Gastroesophageal sphincter (tissue), 3 donors: ENCODE data around the gene SH2D7.

Experiments
- POLR2AphosphoS5 ChIP-seq: sonication (generic); formaldehyde crosslinking; IDR thresholded peaks from one replicate; pipeline ENCODE4 v1.6.1; 2017; ENCODE audit warnings: antibody characterized with exemption
- TF ChIP-seq, protein P1 (sequence below), 4 experiments: fragments of 200-600 bp in 2 of 4; fragments of 450-650 bp in 2 of 4; sonication (generic) in 1 of 4; IDR thresholded peaks; one replicate each; pipeline ENCODE4 v1.5.1; 2017 to 2019; ENCODE audit warnings: antibody characterized with exemption in 4 of 4, mild to moderate bottlenecking in 2 of 4, moderate library complexity in 2 of 4

DNA sequence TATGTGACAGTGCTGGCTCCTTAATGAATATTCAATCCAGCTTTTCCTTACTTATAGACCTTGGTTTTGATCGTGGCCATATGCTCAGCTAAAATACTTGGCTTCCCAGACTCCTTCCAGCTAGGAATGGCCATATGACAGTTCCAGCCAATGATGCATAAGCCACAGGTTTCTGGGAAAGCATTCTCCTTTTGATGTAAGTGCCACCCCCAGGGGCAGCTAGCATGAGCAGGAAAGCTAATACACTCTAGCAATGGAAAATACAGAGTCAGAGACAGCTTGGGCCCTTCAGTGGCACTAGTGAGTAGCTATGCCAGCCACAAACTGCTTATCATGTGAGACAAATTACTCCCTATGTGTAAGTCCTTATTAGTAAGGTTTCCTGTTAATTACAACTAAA is 41.5 kb upstream of the SH2D7 start:
- TF ChIP-seq, protein P1, sequence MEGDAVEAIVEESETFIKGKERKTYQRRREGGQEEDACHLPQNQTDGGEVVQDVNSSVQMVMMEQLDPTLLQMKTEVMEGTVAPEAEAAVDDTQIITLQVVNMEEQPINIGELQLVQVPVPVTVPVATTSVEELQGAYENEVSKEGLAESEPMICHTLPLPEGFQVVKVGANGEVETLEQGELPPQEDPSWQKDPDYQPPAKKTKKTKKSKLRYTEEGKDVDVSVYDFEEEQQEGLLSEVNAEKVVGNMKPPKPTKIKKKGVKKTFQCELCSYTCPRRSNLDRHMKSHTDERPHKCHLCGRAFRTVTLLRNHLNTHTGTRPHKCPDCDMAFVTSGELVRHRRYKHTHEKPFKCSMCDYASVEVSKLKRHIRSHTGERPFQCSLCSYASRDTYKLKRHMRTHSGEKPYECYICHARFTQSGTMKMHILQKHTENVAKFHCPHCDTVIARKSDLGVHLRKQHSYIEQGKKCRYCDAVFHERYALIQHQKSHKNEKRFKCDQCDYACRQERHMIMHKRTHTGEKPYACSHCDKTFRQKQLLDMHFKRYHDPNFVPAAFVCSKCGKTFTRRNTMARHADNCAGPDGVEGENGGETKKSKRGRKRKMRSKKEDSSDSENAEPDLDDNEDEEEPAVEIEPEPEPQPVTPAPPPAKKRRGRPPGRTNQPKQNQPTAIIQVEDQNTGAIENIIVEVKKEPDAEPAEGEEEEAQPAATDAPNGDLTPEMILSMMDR (IDR thresholded peaks at IDR 0.05), result no peak
- TF ChIP-seq POLR2AphosphoS5, result no peak
